GM21717 (cell line): ENCODE measurements around the gene KCNS1.

ENCODE experiments used
- ATAC-seq: cut with Tn5 transposase; IDR thresholded peaks from one replicate; pipeline ENCODE4 v1.9.1; 2021; ENCODE audit warnings: mild to moderate bottlenecking, moderate library complexity; ENCODE audit not compliant: unreplicated experiment

Gene KCNS1

DNA sequence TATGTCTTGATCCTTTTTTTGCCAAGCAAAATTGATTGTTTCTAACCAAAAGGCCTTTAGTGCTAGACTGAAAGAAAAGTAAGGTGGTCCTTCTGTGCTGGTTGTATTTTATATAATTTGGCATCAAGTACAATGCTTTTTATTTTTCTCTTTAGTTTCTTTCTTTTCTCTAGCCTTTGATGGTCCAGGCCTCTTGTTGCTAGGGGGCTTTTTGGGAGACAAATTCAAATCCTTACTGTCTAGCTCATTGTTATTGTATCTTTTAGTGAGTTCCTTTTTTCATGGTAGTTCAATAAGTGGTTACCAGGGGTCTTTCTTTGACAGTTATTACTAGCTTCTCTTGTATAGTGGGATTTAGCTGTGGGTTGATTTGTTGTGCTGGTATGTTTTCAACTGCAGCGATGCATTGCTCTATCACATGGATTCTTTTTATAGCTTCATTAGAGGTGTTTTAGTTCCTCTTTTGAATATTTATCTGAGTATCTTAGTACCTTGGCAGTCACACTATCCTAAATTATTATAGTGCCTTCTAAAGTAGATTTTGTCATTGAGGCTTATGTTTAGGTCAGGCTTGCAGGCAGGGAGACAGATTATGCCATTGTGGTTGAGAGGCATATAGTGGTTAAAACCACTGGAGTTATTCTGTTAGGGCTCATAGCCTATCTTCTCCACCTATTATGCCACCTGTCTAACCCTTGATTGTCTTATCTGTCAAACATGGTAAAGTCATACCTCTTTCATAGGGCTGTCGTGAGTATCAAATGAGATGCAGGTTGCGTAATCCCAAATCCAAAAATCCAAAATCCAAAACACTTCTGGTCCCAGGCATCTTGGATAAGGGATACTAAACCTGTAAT, 49.5 kb downstream of the KCNS1 start:
- no peak for ATAC-seq

DNA sequence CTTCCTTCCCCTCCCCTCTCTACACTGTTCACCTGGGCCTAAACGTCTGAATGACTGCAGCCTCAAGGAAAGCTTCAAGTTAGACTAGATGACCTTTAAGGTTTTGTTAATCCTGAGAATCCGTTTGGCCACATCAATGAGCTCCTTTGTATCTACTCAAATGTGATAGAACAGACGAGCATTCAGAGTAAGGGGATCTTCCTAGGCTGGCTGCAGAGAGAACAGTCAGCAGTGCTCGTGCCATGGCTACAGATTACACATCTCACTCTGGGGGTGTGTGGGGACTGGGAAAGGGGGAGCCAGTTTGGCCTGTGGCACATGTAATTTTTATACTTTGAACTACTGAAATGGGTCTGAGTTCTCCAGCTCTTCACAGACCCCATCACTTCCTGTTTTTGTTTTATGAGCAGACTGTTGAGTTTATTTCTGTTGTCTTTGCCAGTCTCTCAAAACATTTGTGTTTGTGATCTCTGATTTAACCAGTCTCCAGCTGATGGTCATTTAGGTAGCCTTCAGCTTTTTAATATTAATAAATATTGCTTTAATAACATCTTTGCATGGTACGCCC, 50.9 kb downstream of the KCNS1 start:
- no peak for ATAC-seq

DNA sequence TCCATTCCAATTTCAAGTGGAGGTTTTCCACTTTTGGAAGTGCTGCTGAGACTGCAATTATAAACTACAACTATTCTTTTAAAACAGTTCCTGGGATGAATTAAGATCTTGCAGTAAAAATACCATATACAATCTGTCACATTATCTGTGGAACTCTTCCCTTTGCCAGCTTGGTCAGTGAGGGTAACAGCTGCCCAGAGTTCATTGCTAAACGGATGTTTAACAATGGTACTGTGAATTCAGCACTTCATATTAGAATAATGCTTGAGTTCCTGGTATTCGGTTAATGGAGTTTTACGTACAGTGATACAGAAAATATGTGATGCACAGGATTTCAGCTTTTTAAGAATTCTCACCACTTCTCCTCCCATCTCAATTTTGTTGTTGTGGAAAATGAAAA, 51.5 kb downstream of the KCNS1 start:
- ATAC-seq, result no peak

GRCh38 chr20:45047581-45048119, 53.3 kb downstream of the KCNS1 start:
- no peak for ATAC-seq

DNA sequence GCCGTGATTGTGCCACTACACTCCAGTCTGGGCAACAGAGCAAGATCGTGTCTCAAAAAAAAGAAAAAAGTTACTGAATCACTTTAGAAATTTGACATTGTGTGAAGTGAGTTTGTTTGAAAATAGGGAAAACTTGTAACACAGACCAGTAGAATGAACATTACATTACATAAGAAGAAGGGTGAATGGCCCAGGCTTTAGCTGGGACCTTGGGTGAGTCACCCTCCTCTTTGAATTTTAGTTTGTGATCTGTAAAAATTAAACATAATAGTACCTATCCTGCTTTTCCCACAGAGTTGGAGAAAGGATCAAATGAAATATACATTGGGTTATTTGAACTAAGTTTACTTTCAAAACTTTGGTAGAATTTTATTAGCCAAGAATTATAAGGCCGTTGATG, 56.3 kb downstream of the KCNS1 start:
- ATAC-seq, result no peak

DNA sequence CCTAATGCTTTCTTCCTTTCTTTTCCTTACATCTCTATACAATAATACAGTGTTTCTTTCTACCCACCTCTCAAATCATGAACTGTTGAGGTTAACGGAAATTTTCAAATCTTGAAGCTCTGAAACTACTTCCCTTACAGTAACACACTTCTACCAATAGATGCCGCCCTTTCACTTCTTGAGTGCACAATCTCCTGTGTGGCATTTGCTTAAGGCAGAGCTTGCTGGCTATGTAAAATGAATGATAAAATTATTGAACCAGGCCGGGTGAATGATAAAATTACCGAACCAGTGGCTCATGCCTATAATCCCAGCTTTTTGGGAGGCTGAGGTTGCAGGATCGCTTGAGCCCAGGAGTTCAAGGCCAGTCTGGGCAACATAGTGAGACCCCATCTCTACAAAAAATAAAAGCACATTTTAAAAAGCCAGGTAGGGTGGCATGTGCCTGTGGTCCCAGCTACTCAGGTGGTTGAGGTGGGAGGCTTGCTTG, 56.8 kb downstream of the KCNS1 start:
- ATAC-seq, result peak; percentile 60

DNA sequence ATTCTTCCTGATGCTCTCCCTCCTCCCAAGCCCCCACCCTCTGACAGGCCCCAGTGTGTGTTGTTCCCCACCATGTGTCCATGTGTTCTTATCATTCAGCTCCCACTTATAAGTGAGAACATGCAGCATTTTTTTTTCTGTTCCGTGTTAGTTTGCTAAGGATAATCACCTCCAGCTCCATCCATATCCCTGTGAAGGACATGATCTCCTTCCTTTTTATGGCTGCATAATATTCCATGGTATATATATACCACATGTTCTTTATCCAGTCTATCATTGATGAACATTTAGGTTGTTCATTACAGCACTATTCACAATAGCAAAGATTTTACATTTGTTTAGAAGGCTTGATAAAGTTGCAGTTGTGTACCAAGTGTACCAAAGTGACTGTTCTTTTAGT, 57.9 kb downstream of the KCNS1 start:
- no peak for ATAC-seq
